Endodermal cell (in vitro differentiated cells): Measurements from ENCODE around the gene PCNX4. TPM values are rescaled to one million over a fixed set of nuclear protein-coding genes. Genes with fewer than 3 reads are reported as not detected.
A peak's percentile ranks its signal among the peaks of the same experiment; 100 is the strongest.

Experiments
- DNase-seq: peaks from one replicate; pipeline ENCODE4 v3.0.0-alpha.2; 2017
- H3K27ac ChIP-seq: 2 replicates; pipeline ENCODE4 v1.5.1; 2013; ENCODE audit warnings: mild to moderate bottlenecking, low read depth, low read length, moderate library complexity
- H3K27me3 ChIP-seq: 2 replicates; pipeline ENCODE4 v1.6.1; 2013; ENCODE audit warnings: mild to moderate bottlenecking, low read length, moderate library complexity; ENCODE audit not compliant: insufficient read depth, control insufficient read depth, poor library complexity, severe bottlenecking
- H3K36me3 ChIP-seq: 2 replicates; pipeline ENCODE4 v1.7.0; 2013; ENCODE audit warnings: mild to moderate bottlenecking, low read length, moderate library complexity; ENCODE audit not compliant: control insufficient read depth, insufficient read depth
- H3K4me1 ChIP-seq: one replicate; pipeline ENCODE4 v1.7.0; 2013; ENCODE audit warnings: low read length; ENCODE audit not compliant: control insufficient read depth, insufficient read depth
- H3K4me3 ChIP-seq: 2 replicates; pipeline ENCODE4 v1.5.1; 2013; ENCODE audit warnings: mild to moderate bottlenecking, low read length, moderate library complexity
- H3K9ac ChIP-seq: 2 replicates; pipeline ENCODE4 v1.6.1; 2013; ENCODE audit warnings: mild to moderate bottlenecking, low read length, moderate library complexity; ENCODE audit not compliant: poor library complexity, severe bottlenecking; ENCODE audit errors: extremely low read depth
- H3K9me3 ChIP-seq: 2 replicates; pipeline ENCODE4 v1.6.1; 2013; ENCODE audit warnings: mild to moderate bottlenecking, low read length, moderate library complexity; ENCODE audit not compliant: control insufficient read depth
- H3K27ac Mint-ChIP-seq: 2 replicates; pipeline ENCODE4 v1.8.0; 2020; ENCODE audit warnings: mixed read lengths
- H3K27me3 Mint-ChIP-seq: 2 replicates; pipeline ENCODE4 v1.8.0; 2021; ENCODE audit warnings: mild to moderate bottlenecking, mixed read lengths; ENCODE audit not compliant: insufficient read depth
- H3K36me3 Mint-ChIP-seq: 2 replicates; pipeline ENCODE4 v1.8.0; 2020; ENCODE audit warnings: low read depth, mixed read lengths
- H3K4me1 Mint-ChIP-seq: 2 replicates; pipeline ENCODE4 v1.8.0; 2020; ENCODE audit warnings: mixed read lengths
- H3K4me3 Mint-ChIP-seq: 2 replicates; pipeline ENCODE4 v1.8.0; 2020; ENCODE audit warnings: mild to moderate bottlenecking, moderate library complexity, mixed read lengths
- H3K9me3 Mint-ChIP-seq: 2 replicates; pipeline ENCODE4 v1.8.0; 2020; ENCODE audit warnings: mild to moderate bottlenecking, mixed read lengths
- CTCF ChIP-seq: fragments of 200-600 bp; sonication (generic); conservative IDR thresholded peaks from 2 replicates; pipeline ENCODE4 v1.5.0; 2021; ENCODE audit warnings: antibody characterized with exemption, mild to moderate bottlenecking
- WGBS, 2 experiments: methylation state at CpG; one replicate each; pipeline versions ENCODE4 v1.1.5 to v1.1.7; 2013; ENCODE audit warnings: missing lambda C conversion rate in 2 of 2, mixed read lengths in 1 of 2; ENCODE audit not compliant: insufficient coverage in 1 of 2, insufficient read length in 1 of 2; 5-methylcytosine and 5-hydroxymethylcytosine counted together
- total RNA-seq, 2 donors: library from RNA; stranded (reverse); fragmentation: NEBNext Ultra II Directional in 1 of 2; extraction: Animal tissue kit (Norgen Biotek cat#: 25700) in 1 of 2; gene quantifications; 2 replicates in 1 of 2; 3 replicates in 1 of 2; pipeline ENCODE4 v1.2.1, GENCODE V29; 2021

The PCNX4 gene
- total RNA-seq, 2 donors from 2014 or later, result 61.1 to 74.3 TPM

GRCh38 chr14:60090864-60091519 is 731 bp upstream of the PCNX4 start:
- Histone ChIP-seq H3K27me3 (no peaks in the 10 kb centered on the region), H3K9ac (peak overlapping the region; percentile 91), H3K9me3 (no peaks in the 10 kb centered on the region), H3K27ac (peak overlapping the region; percentile 99), H3K4me1 (no peaks in the 10 kb centered on the region), H3K36me3 (no peaks in the 10 kb centered on the region), H3K4me3 (peak overlapping the region; percentile 97)
- TF ChIP-seq CTCF, result no peak
- DNase-seq, result peak; percentile 54
- H3K27me3 Mint-ChIP-seq, result no peaks in the 10 kb centered on the region
- WGBS, 2 experiments, result 26 to 31% methylated on average over 4 to 16 of the region's 16 CpGs
- no peaks in the 10 kb centered on the region for H3K36me3 Mint-ChIP-seq
- peaks cover 25% of the 10 kb centered on the region for H3K4me1 Mint-ChIP-seq
- H3K9me3 Mint-ChIP-seq, result no peaks in the 10 kb centered on the region
- peak overlapping the region; percentile 98 for H3K27ac Mint-ChIP-seq
- H3K4me3 Mint-ChIP-seq, result peak overlapping the region; percentile 84

GRCh38 chr14:60092526-60092920 is 800 bp downstream of the PCNX4 start:
- no peaks in the 10 kb centered on the region for H3K4me1 ChIP-seq
- WGBS, 2 experiments, result 0% methylated on average over 10 to 14 of the region's 14 CpGs
- peak overlapping the region; percentile 91 for H3K9ac ChIP-seq
- peaks cover 5% of the 10 kb centered on the region for H3K9me3 ChIP-seq
- no peaks in the 10 kb centered on the region for H3K27me3 ChIP-seq
- Mint-ChIP-seq H3K27ac (peak overlapping the region; percentile 98), H3K4me1 (peaks cover 25% of the 10 kb centered on the region), H3K36me3 (peaks cover 6% of the 10 kb centered on the region), H3K27me3 (no peaks in the 10 kb centered on the region), H3K4me3 (peak overlapping the region; percentile 84), H3K9me3 (no peaks in the 10 kb centered on the region)
- H3K4me3 ChIP-seq, result peak overlapping the region; percentile 97
- H3K36me3 ChIP-seq, result peaks cover 13% of the 10 kb centered on the region
- DNase-seq, result no peak
- H3K27ac ChIP-seq, result peak overlapping the region; percentile 99
- TF ChIP-seq CTCF, result no peak

GRCh38 chr14:60093080-60093479 is 1.4 kb downstream of the PCNX4 start:
- Histone ChIP-seq H3K4me1 (no peaks in the 10 kb centered on the region), H3K9ac (peak overlapping the region; percentile 91), H3K27ac (no peak overlapping the region), H3K27me3 (no peaks in the 10 kb centered on the region), H3K9me3 (peaks cover 10% of the 10 kb centered on the region), H3K4me3 (peak overlapping the region; percentile 97), H3K36me3 (peaks cover 19% of the 10 kb centered on the region)
- H3K4me3 Mint-ChIP-seq, result peak overlapping the region; percentile 84
- no peak for DNase-seq
- peaks cover 12% of the 10 kb centered on the region for H3K36me3 Mint-ChIP-seq
- TF ChIP-seq CTCF, result no peak
- peak overlapping the region; percentile 98 for H3K27ac Mint-ChIP-seq
- WGBS, 2 experiments, result 0 to 39% methylated on average over 1 to 3 of the region's 3 CpGs
- H3K27me3 Mint-ChIP-seq, result no peaks in the 10 kb centered on the region
- H3K4me1 Mint-ChIP-seq, result peaks cover 25% of the 10 kb centered on the region
- H3K9me3 Mint-ChIP-seq, result peaks cover 3% of the 10 kb centered on the region
